H9 (cell line): ENCODE results near the gene KRTAP4-9. TPM values are rescaled to one million over a fixed set of nuclear protein-coding genes. Genes with fewer than 3 reads are reported as not detected.
"Not testable (repeated sequence)": the region's sequence is repeated elsewhere in the genome, so short reads cannot be mapped to it uniquely, and the experiment has no call there.

ENCODE experiments used
- DNase-seq: peaks from one replicate; pipeline ENCODE4 v3.0.0-alpha.2; 2017
- H2AFZ ChIP-seq: one replicate; pipeline ENCODE4 v1.6.1; 2013; ENCODE audit warnings: mild to moderate bottlenecking, low read length, control low read depth, moderate library complexity
- H2AK5ac ChIP-seq: 2 replicates; pipeline ENCODE4 v1.6.1; 2013; ENCODE audit warnings: low read length, control low read depth, mixed read lengths; ENCODE audit not compliant: insufficient read length
- H2BK120ac ChIP-seq: one replicate; pipeline ENCODE4 v1.6.1; 2013; ENCODE audit warnings: low read depth, mild to moderate bottlenecking, low read length, control low read depth, inconsistent platforms; ENCODE audit not compliant: poor library complexity, severe bottlenecking
- H2BK12ac ChIP-seq: 2 replicates; pipeline ENCODE4 v1.6.1; 2013; ENCODE audit warnings: low read length, control low read depth, mixed read lengths, low read depth; ENCODE audit not compliant: insufficient read length
- H2BK15ac ChIP-seq: 2 replicates; pipeline ENCODE4 v1.6.1; 2013; ENCODE audit warnings: low read depth, low read length, control low read depth
- H2BK20ac ChIP-seq: one replicate; pipeline ENCODE4 v1.6.1; 2013; ENCODE audit warnings: low read depth, mild to moderate bottlenecking, low read length, control low read depth, inconsistent platforms; ENCODE audit not compliant: poor library complexity, severe bottlenecking
- H2BK5ac ChIP-seq: 2 replicates; pipeline ENCODE4 v1.6.1; 2013; ENCODE audit warnings: low read length, control low read depth, mixed read lengths; ENCODE audit not compliant: insufficient read length
- H3K14ac ChIP-seq: 2 replicates; pipeline ENCODE4 v1.6.1; 2013; ENCODE audit warnings: low read length, control low read depth; ENCODE audit not compliant: insufficient read depth
- H3K18ac ChIP-seq: 2 replicates; pipeline ENCODE4 v1.6.1; 2013; ENCODE audit warnings: low read depth, mild to moderate bottlenecking, mixed read lengths, low read length, control low read depth; ENCODE audit not compliant: insufficient read length
- H3K23ac ChIP-seq: 2 replicates; pipeline ENCODE4 v1.6.1; 2013; ENCODE audit warnings: low read length, control low read depth, mixed read lengths, low read depth; ENCODE audit not compliant: insufficient read length
- H3K23me2 ChIP-seq: 2 replicates; pipeline ENCODE4 v1.6.1; 2013; ENCODE audit warnings: low read depth, mild to moderate bottlenecking, mixed read lengths, low read length, control low read depth; ENCODE audit not compliant: insufficient read length, poor library complexity, severe bottlenecking
- H3K27ac ChIP-seq: 2 replicates; pipeline ENCODE4 v1.5.1; 2013; ENCODE audit warnings: low read length, control low read depth, mixed read lengths, low read depth; ENCODE audit not compliant: insufficient read length
- H3K27me3 ChIP-seq: 2 replicates; pipeline ENCODE4 v1.6.1; 2013; ENCODE audit warnings: low read length, control low read depth, inconsistent platforms; ENCODE audit not compliant: insufficient read depth
- H3K4ac ChIP-seq: 2 replicates; pipeline ENCODE4 v1.6.1; 2013; ENCODE audit warnings: low read depth, mild to moderate bottlenecking, control low read depth, inconsistent platforms, low read length, moderate library complexity
- H3K4me1 ChIP-seq: 2 replicates; pipeline ENCODE4 v1.6.1; 2013; ENCODE audit warnings: low read length, control low read depth, inconsistent platforms; ENCODE audit not compliant: insufficient read depth
- H3K4me2 ChIP-seq: 2 replicates; pipeline ENCODE4 v1.6.1; 2013; ENCODE audit warnings: low read length, control low read depth, mixed read lengths; ENCODE audit not compliant: insufficient read length, insufficient read depth
- H3K56ac ChIP-seq: 2 replicates; pipeline ENCODE4 v1.6.1; 2013; ENCODE audit warnings: low read depth, mild to moderate bottlenecking, mixed read lengths, low read length, control low read depth; ENCODE audit not compliant: insufficient read length
- H3K79me1 ChIP-seq: 2 replicates; pipeline ENCODE4 v1.6.1; 2013; ENCODE audit warnings: low read depth, mild to moderate bottlenecking, moderate library complexity, low read length, control low read depth, inconsistent platforms; ENCODE audit not compliant: insufficient read depth, poor library complexity, severe bottlenecking
- H3K79me2 ChIP-seq: 2 replicates; pipeline ENCODE4 v1.6.1; 2013; ENCODE audit warnings: low read length, control low read depth, inconsistent platforms; ENCODE audit not compliant: insufficient read depth
- H3K9ac ChIP-seq: 2 replicates; pipeline ENCODE4 v1.6.1; 2013; ENCODE audit warnings: low read length, control low read depth, mixed read lengths; ENCODE audit not compliant: insufficient read length; ENCODE audit errors: extremely low read depth
- H3K9me3 ChIP-seq: one replicate; pipeline ENCODE4 v1.6.1; 2013; ENCODE audit warnings: low read depth, low read length, inconsistent platforms; ENCODE audit not compliant: control insufficient read depth
- H3T11ph ChIP-seq: one replicate; pipeline ENCODE4 v1.6.1; 2013; ENCODE audit warnings: mild to moderate bottlenecking, low read length, control low read depth, inconsistent platforms
- H4K20me1 ChIP-seq: one replicate; pipeline ENCODE4 v1.6.1; 2013; ENCODE audit not compliant: control insufficient read depth, insufficient read length, insufficient read depth
- H4K5ac ChIP-seq: 2 replicates; pipeline ENCODE4 v1.6.1; 2013; ENCODE audit warnings: low read depth, mild to moderate bottlenecking, mixed read lengths, low read length, control low read depth; ENCODE audit not compliant: insufficient read length
- H4K8ac ChIP-seq: replicated peaks from 2 replicates; pipeline ENCODE4 v1.6.1; 2013; ENCODE audit warnings: low read length, control low read depth, mixed read lengths, low read depth; ENCODE audit not compliant: insufficient read length
- H4K91ac ChIP-seq: 2 replicates; pipeline ENCODE4 v1.6.1; 2013; ENCODE audit warnings: low read depth, mild to moderate bottlenecking, moderate library complexity, mixed read lengths, low read length, control low read depth; ENCODE audit not compliant: insufficient read length
- H3K27ac Mint-ChIP-seq, 3 experiments: 2 replicates in 2 of 3; 3 replicates in 1 of 3; pipeline ENCODE4 v1.8.0; 2020 to 2021; ENCODE audit warnings: mixed read lengths in 3 of 3, mild to moderate bottlenecking in 1 of 3, moderate library complexity in 1 of 3
- H3K27me3 Mint-ChIP-seq: 2 replicates; pipeline ENCODE4 v1.8.0; 2021; ENCODE audit warnings: low read depth, mild to moderate bottlenecking, moderate library complexity, mixed read lengths
- H3K36me3 Mint-ChIP-seq, 3 experiments: 2 replicates in 2 of 3; 3 replicates in 1 of 3; pipeline ENCODE4 v1.8.0; 2020 to 2021; ENCODE audit warnings: low read depth in 3 of 3, mixed read lengths in 3 of 3; ENCODE audit not compliant: insufficient read depth in 1 of 3
- H3K4me1 Mint-ChIP-seq, 2 experiments: 2 replicates each; pipeline ENCODE4 v1.8.0; 2020; ENCODE audit warnings: mixed read lengths in 2 of 2
- H3K4me3 Mint-ChIP-seq, 2 experiments: 2 replicates in 1 of 2; 3 replicates in 1 of 2; pipeline ENCODE4 v1.8.0; 2020 to 2021; ENCODE audit warnings: mild to moderate bottlenecking in 2 of 2, mixed read lengths in 2 of 2, moderate library complexity in 1 of 2
- H3K9me3 Mint-ChIP-seq, 2 experiments: 2 replicates in 1 of 2; 3 replicates in 1 of 2; pipeline ENCODE4 v1.8.0; 2020; ENCODE audit warnings: mild to moderate bottlenecking in 2 of 2, mixed read lengths in 2 of 2, moderate library complexity in 1 of 2
- WGBS: extraction: QIAGEN DNeasy Blood & Tissue Kit; methylation state at CpG from one replicate; pipeline ENCODE4 v1.1.7; 2013; ENCODE audit warnings: missing lambda C conversion rate, low lambda C conversion rate, mixed read lengths; ENCODE audit not compliant: insufficient read length; ENCODE audit errors: extremely low coverage; 5-methylcytosine and 5-hydroxymethylcytosine counted together
- long read RNA-seq: library from polyadenylated mRNA; unstranded; transcript quantifications from one replicate; pipeline ENCODE4 v2.0.0, GENCODE V29; 2020
- total RNA-seq: library from RNA; stranded (reverse); gene quantifications from 2 replicates; pipeline ENCODE4 v1.2.1, GENCODE V29; 2021

KRTAP4-9 gene
- total RNA-seq, result not detected in 2 replicates
- long read RNA-seq, result 0 reads

DNA sequence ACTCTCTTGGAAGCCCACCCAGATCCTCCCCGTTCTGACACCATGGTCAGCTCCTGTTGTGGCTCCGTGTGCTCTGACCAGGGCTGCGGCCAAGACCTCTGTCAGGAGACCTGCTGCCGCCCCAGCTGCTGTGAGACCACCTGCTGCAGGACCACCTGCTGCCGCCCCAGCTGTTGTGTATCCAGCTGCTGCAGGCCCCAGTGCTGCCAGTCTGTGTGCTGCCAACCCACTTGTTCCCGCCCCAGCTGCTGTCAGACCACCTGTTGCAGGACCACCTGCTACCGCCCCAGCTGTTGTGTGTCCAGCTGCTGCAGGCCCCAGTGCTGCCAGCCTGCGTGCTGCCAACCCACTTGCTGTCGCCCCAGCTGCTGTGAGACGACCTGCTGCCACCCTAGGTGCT, at the start of gene KRTAP4-9:
KRTAP4-9 (plus strand) TSS at position 43 of the 400 bp plus-strand sequence; CDS start at position 43, 0 bp downstream.
- peak within 1 kb of the TSS; percentile 17 to 89 (median 81); a peak in 4 of 7 replicates for H3K27ac Mint-ChIP-seq
- no CpG with 5 or more reads among the region's 10 CpGs for WGBS
- not testable (repeated sequence) for H3K4me3 Mint-ChIP-seq, H3K56ac ChIP-seq, H4K5ac ChIP-seq, H3K4me2 ChIP-seq, H2AK5ac ChIP-seq, H3K27me3 ChIP-seq, H3K18ac ChIP-seq, H3K4ac ChIP-seq, H3K9ac ChIP-seq, H2BK15ac ChIP-seq, H3K23me2 ChIP-seq, H3K79me1 ChIP-seq, H4K20me1 ChIP-seq, H4K8ac ChIP-seq, H2BK5ac ChIP-seq, H2AFZ ChIP-seq, H3K4me1 ChIP-seq, H3K27ac ChIP-seq, H3K27me3 Mint-ChIP-seq, H3K79me2 ChIP-seq, H2BK12ac ChIP-seq, H4K91ac ChIP-seq, H3K9me3 ChIP-seq, DNase-seq, H2BK20ac ChIP-seq, H3K14ac ChIP-seq, H3T11ph ChIP-seq, H2BK120ac ChIP-seq, H3K23ac ChIP-seq
- H3K9me3 Mint-ChIP-seq, result peaks cover 12 to 15% of the 10 kb centered on the region in 2 experiments
- H3K36me3 Mint-ChIP-seq, result peaks cover 9 to 14% (median 11%) of the 10 kb centered on the region in 3 experiments
- H3K4me1 Mint-ChIP-seq, result peaks cover 51% of the 10 kb centered on the region in 2 experiments
